Smooth muscle cell (in vitro differentiated cells): Measurements from ENCODE around the gene SLC31A1. TPM values are rescaled to one million over a fixed set of nuclear protein-coding genes. Genes with fewer than 3 reads are reported as not detected.

Experiments used
- DNase-seq: peaks from one replicate; lab custom pipeline; 2025; ENCODE audit not compliant: unreplicated experiment; lab: John Stamatoyannopoulos, UW
- H2AFZ ChIP-seq: fragments of 200-600 bp; sonication (generic); 2 replicates; pipeline ENCODE4 v1.6.0; 2016; ENCODE audit warnings: antibody characterized with exemption, low read depth, mild to moderate bottlenecking
- H3F3A ChIP-seq: fragments of 200-600 bp; sonication (generic); 2 replicates; pipeline ENCODE4 v1.6.0; 2017; ENCODE audit warnings: antibody characterized with exemption, low read depth
- H3K27ac ChIP-seq: fragments of 200-600 bp; sonication (generic); 2 replicates; pipeline ENCODE4 v1.5.1; 2016; ENCODE audit warnings: low read depth, mild to moderate bottlenecking
- H3K27me3 ChIP-seq: fragments of 200-600 bp; sonication (generic); 2 replicates; pipeline ENCODE4 v1.6.1; 2016; ENCODE audit warnings: low read depth, mild to moderate bottlenecking
- H3K36me3 ChIP-seq: fragments of 200-600 bp; sonication (generic); 2 replicates; pipeline ENCODE4 v1.5.1; 2016; ENCODE audit warnings: low read depth
- H3K4me1 ChIP-seq: fragments of 200-600 bp; sonication (generic); 2 replicates; pipeline ENCODE4 v1.5.1; 2016; ENCODE audit warnings: low read depth
- H3K4me2 ChIP-seq: fragments of 200-600 bp; sonication (generic); 2 replicates; pipeline ENCODE4 v1.6.0; 2016; ENCODE audit warnings: mild to moderate bottlenecking
- H3K4me3 ChIP-seq: fragments of 200-600 bp; sonication (generic); 2 replicates; pipeline ENCODE4 v1.5.1; 2016; ENCODE audit warnings: mild to moderate bottlenecking
- H3K79me2 ChIP-seq: fragments of 200-600 bp; sonication (generic); 2 replicates; pipeline ENCODE4 v1.6.0; 2016; ENCODE audit warnings: low read depth, mild to moderate bottlenecking
- H3K9ac ChIP-seq: fragments of 200-600 bp; sonication (generic); 2 replicates; pipeline ENCODE4 v1.6.0; 2016; ENCODE audit warnings: low read depth
- H3K9me3 ChIP-seq: fragments of 200-600 bp; sonication (generic); replicated peaks from 2 replicates; pipeline ENCODE4 v1.5.1; 2016; ENCODE audit warnings: low read depth
- H4K20me1 ChIP-seq: fragments of 200-600 bp; sonication (generic); 2 replicates; pipeline ENCODE4 v1.6.0; 2016; ENCODE audit warnings: low read depth
- WGBS: methylation state at CpG from one replicate; pipeline ENCODE4 v1.1.7; 2016; ENCODE audit warnings: low lambda C conversion rate; 5-methylcytosine and 5-hydroxymethylcytosine counted together
- polyA plus RNA-seq: library from polyadenylated mRNA; unstranded; fragments of >200 nt; fragmentation: Nextera tagmentation; extraction: Ambion mirVana; gene quantifications from 2 replicates; pipeline ENCODE4 v1.2.1, GENCODE V29; 2016
- total RNA-seq: library from RNA; depleted of rRNA; stranded (reverse); fragments of >200 nt; gene quantifications from 2 replicates; pipeline ENCODE4 v1.2.3, GENCODE V29; 2014
- TF ChIP-seq, protein P1 (sequence below): fragments of 200-600 bp; sonication (generic); IDR thresholded peaks from 2 replicates; pipeline ENCODE4 v1.5.1; 2017; ENCODE audit warnings: borderline replicate concordance, mild to moderate bottlenecking, antibody characterized with exemption; ENCODE audit not compliant: insufficient read depth, poor library complexity, severe bottlenecking

SLC31A1 gene
- total and polyA plus RNA-seq, 2 experiments from 2014 or later = 34.7 to 35.8 TPM

DNA sequence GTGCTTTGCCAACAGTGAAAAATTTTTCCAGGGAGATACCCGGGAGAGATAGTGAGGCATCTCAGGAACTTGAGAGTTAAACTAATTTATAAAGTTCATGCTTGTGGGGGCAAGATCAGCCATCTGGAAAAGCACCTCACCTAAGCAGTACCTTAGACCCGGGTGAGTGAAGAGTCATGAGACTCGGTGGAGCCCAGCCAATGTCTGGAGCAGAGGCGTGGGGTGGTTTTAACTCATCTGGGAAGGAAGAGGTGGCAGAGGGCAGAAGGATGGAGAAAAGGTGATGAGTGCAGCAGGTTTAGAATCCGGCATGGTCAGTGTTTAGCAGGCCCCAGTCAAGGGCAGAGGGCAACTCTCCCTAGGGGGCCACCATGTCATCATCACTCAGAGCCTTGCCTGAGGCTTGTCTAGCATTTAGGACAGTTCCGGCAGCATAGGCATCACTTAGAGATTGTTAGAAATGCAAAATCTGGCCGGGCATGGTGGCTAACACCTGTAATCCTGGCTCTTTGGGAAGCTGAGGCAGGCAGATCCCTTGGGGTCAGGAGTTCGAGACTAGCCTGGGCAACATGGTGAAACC lies 86.1 kb downstream of the SLC31A1 start:
- Histone ChIP-seq H2AFZ (no peak overlapping the region), H3K9ac (no peak overlapping the region), H3K79me2 (no peaks in the 10 kb centered on the region), H3F3A (no peaks in the 10 kb centered on the region), H3K4me2 (no peak overlapping the region), H3K4me1 (no peaks in the 10 kb centered on the region), H3K27me3 (no peaks in the 10 kb centered on the region), H3K27ac (no peak overlapping the region), H4K20me1 (no peaks in the 10 kb centered on the region), H3K36me3 (no peaks in the 10 kb centered on the region), H3K4me3 (no peak overlapping the region), H3K9me3 (no peaks in the 10 kb centered on the region)
- TF ChIP-seq, protein P1, sequence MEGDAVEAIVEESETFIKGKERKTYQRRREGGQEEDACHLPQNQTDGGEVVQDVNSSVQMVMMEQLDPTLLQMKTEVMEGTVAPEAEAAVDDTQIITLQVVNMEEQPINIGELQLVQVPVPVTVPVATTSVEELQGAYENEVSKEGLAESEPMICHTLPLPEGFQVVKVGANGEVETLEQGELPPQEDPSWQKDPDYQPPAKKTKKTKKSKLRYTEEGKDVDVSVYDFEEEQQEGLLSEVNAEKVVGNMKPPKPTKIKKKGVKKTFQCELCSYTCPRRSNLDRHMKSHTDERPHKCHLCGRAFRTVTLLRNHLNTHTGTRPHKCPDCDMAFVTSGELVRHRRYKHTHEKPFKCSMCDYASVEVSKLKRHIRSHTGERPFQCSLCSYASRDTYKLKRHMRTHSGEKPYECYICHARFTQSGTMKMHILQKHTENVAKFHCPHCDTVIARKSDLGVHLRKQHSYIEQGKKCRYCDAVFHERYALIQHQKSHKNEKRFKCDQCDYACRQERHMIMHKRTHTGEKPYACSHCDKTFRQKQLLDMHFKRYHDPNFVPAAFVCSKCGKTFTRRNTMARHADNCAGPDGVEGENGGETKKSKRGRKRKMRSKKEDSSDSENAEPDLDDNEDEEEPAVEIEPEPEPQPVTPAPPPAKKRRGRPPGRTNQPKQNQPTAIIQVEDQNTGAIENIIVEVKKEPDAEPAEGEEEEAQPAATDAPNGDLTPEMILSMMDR = no peak
- DNase-seq = no peak
- WGBS = 77% methylated on average over 8 of the region's 8 CpGs

DNA sequence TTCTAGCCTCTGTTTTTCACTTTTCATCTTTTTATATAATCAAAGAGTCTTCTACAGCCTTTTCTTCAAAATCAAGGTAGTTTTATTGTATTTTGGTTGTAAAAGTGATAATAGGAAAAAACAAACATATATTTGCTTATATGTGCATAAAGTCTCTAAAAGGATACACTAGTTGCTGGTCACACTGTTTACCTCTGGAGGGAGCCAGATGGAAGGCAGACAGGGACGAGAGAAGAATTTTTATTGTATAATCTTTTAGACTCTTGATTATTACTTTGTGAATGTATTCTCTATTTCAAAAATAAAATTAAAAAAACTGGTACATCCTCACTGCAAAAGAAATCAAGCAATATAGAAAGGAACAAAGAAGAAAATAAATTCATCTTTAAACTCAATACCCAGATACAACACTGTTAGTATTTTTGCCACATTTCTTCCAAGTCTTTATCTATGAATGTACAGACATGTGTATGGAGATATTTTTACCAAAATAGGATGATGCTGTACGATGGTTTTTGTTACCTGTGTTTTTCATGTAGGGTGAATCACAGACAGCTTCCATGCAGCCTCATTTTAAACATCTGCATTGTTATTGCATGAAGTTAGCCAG lies 88.0 kb downstream of the SLC31A1 start:
- Histone ChIP-seq H4K20me1 (no peaks in the 10 kb centered on the region), H2AFZ (no peak overlapping the region), H3K27ac (no peak overlapping the region), H3K9ac (no peak overlapping the region), H3K4me3 (no peak overlapping the region), H3K36me3 (no peaks in the 10 kb centered on the region), H3K4me1 (no peaks in the 10 kb centered on the region), H3K9me3 (no peaks in the 10 kb centered on the region), H3K79me2 (no peaks in the 10 kb centered on the region), H3K27me3 (no peaks in the 10 kb centered on the region), H3F3A (no peaks in the 10 kb centered on the region), H3K4me2 (no peak overlapping the region)
- no peak for DNase-seq
- TF ChIP-seq, protein P1 = peak; percentile 63
- 24% methylated on average over 2 of the region's 2 CpGs for WGBS

DNA sequence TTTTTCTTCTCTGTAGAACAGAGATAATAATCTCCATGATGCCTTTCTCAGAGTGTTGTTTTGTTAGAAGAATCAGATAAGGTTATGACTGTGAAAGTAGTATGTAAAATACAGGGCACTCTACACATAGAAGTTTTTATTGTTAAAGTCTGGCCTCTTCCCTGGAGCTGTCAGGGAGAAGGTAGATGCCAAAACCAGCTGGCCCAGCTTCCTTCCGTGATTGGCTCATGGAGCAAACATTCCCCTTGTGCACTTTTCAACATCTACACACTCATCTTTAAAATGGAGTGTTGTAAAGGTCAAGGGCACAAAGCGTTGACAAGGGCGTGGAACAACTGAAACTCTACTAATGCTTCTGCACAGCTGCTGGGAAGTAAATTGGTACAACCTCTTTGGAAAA lies 89.2 kb downstream of the SLC31A1 start:
- H3K4me3 ChIP-seq = no peak overlapping the region
- 74% methylated on average over 3 of the region's 3 CpGs for WGBS

More for the DNA sequence above, 89.2 kb downstream of the SLC31A1 start:
- H2AFZ ChIP-seq = no peak overlapping the region
- no peaks in the 10 kb centered on the region for H3K4me1 ChIP-seq
- no peaks in the 10 kb centered on the region for H3F3A ChIP-seq
- H3K4me2 ChIP-seq = no peak overlapping the region
- H3K27ac ChIP-seq = no peak overlapping the region
- H4K20me1 ChIP-seq = no peaks in the 10 kb centered on the region
- no peak for DNase-seq
- H3K79me2 ChIP-seq = no peaks in the 10 kb centered on the region
- no peaks in the 10 kb centered on the region for H3K27me3 ChIP-seq
- H3K9ac ChIP-seq = no peak overlapping the region
- TF ChIP-seq, protein P1 = no peak
- no peaks in the 10 kb centered on the region for H3K9me3 ChIP-seq
- H3K36me3 ChIP-seq = no peaks in the 10 kb centered on the region
